ENCODE results near the gene C10orf143. TPM values are rescaled to one million over a fixed set of nuclear protein-coding genes. Genes with fewer than 3 reads are reported as not detected.

C10orf143 gene
- total and polyA plus RNA-seq, 2 experiments from 2014 or later: 0.76 to 5.4 TPM

DNA sequence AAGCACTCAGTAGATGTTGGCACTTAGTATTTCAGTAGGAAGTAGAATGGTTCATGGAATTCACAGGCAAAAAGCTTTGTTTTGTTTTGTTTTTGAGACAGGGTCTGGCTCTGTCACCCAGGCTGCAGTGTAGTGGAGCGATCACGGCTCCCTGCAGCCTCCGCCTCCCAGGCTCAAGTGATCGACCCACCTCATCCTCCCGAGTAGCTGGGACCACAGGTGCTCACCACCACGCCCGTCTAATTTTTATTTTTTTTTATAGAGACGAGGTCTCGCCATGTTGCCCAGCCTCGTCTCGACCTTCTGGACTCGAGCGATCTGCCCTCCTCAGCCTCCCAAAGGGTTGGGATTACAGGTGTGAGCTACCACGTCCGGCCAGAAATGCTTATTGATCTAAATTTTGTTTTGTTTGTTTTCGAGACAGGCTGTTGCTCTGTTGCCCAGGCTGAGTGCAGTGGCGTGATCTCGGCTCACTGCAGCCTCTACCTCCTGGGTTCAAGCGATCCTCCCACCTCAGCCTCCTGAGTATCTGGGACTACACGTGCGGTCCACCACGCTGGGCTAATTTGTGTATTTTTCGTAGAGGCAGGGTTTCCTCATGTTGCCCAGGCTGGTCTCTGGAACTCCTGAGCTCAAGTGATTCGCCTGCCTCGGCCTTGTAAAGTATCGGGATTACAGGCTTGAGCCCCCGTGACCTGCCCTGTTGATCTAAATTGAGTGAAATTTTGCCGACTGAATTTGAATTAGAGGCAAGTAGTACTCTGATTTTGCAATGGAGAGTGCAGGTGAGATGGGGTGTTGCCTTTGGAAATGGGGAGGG is 27.2 kb upstream of the C10orf143 start:
- no peak for DNase-seq
- Histone ChIP-seq H3K27me3 (replicated peaks; ENCODE audit: insufficient read depth) (no peaks in the 10 kb centered on the region), H3K9me3 (ENCODE audit: low read depth) (no peaks in the 10 kb centered on the region), H3K4me2 (ENCODE audit: unreplicated experiment) (peak overlapping the region; percentile 90), H3K27ac (peak overlapping the region; percentile 74), H4K20me1 (ENCODE audit: insufficient read depth) (peaks cover 7% of the 10 kb centered on the region; the same call in 1 of the 2 replicates), H3K9me2 (ENCODE audit: insufficient read depth) (no peaks in the 10 kb centered on the region), H2AFZ (no peak overlapping the region), H3K36me3 (ENCODE audit: low read depth) (peaks cover 6% of the 10 kb centered on the region; the same call in 1 of the 2 replicates), H3K4me1 (ENCODE audit: insufficient read depth) (peaks cover 24% of the 10 kb centered on the region), H3F3A (ENCODE audit: insufficient read depth) (no peaks in the 10 kb centered on the region), H3K79me2 (ENCODE audit: insufficient read depth) (peaks cover 65% of the 10 kb centered on the region), H3K9ac (peak overlapping the region; percentile 95), H3K4me3 (peak overlapping the region; percentile 87)
- in situ Hi-C loops (cut with MboI): no loop called here
- 90 to 91% methylated on average over 27 to 28 of the region's 28 CpGs for WGBS, 2 experiments (ENCODE audit: low coverage in 1 of 2, low lambda C conversion rate in 2 of 2, missing lambda C conversion rate in 2 of 2)
- TF ChIP-seq EZH2phosphoT487 (IDR thresholded peaks at IDR 0.05; ENCODE audit: insufficient read depth, low read depth) (no peak), EZH2 (IDR thresholded peaks at IDR 0.05; ENCODE audit: insufficient read depth, poor library complexity, severe bottlenecking) (no peak)

DNA sequence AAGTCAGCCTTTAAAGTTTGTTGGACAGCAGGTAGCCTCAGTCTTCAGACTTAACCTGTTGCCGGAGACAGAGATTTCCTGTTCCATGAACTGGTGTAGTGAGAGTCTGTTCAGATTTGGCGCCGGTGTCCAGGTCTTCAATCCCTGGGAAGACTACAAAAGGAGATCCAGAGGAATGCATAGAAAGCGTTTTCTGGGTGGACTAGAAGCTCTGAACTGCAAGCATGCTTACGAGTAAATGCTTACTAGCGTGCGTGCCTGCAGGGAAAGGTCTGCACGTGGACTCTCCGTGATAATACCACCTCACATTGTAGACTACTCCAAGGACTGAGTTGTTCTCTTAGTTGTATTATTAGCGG is 26.4 kb upstream of the C10orf143 start:
- Histone ChIP-seq H3K9ac (peak overlapping the region; percentile 95), H4K20me1 (ENCODE audit: insufficient read depth) (peaks cover 7% of the 10 kb centered on the region; the same call in 1 of the 2 replicates), H3F3A (ENCODE audit: insufficient read depth) (no peaks in the 10 kb centered on the region), H3K4me1 (ENCODE audit: insufficient read depth) (peaks cover 24% of the 10 kb centered on the region), H3K36me3 (ENCODE audit: low read depth) (peaks cover 6% of the 10 kb centered on the region; the same call in 1 of the 2 replicates), H3K4me3 (peak overlapping the region; percentile 87), H3K79me2 (ENCODE audit: insufficient read depth) (peaks cover 57% of the 10 kb centered on the region), H3K9me3 (ENCODE audit: low read depth) (no peaks in the 10 kb centered on the region), H3K9me2 (ENCODE audit: insufficient read depth) (no peaks in the 10 kb centered on the region), H2AFZ (peak overlapping the region; percentile 93), H3K27me3 (replicated peaks; ENCODE audit: insufficient read depth) (no peaks in the 10 kb centered on the region), H3K27ac (peak overlapping the region; percentile 74), H3K4me2 (ENCODE audit: unreplicated experiment) (peak overlapping the region; percentile 90)
- WGBS, 2 experiments (ENCODE audit: low coverage in 1 of 2, low lambda C conversion rate in 2 of 2, missing lambda C conversion rate in 2 of 2): 3% methylated on average over 10 of the region's 10 CpGs
- in situ Hi-C loops (cut with MboI): no loop called here
- TF ChIP-seq EZH2 (IDR thresholded peaks at IDR 0.05; ENCODE audit: insufficient read depth, poor library complexity, severe bottlenecking) (no peak), EZH2phosphoT487 (IDR thresholded peaks at IDR 0.05; ENCODE audit: insufficient read depth, low read depth) (no peak)
- peak; percentile 77 for DNase-seq

DNA sequence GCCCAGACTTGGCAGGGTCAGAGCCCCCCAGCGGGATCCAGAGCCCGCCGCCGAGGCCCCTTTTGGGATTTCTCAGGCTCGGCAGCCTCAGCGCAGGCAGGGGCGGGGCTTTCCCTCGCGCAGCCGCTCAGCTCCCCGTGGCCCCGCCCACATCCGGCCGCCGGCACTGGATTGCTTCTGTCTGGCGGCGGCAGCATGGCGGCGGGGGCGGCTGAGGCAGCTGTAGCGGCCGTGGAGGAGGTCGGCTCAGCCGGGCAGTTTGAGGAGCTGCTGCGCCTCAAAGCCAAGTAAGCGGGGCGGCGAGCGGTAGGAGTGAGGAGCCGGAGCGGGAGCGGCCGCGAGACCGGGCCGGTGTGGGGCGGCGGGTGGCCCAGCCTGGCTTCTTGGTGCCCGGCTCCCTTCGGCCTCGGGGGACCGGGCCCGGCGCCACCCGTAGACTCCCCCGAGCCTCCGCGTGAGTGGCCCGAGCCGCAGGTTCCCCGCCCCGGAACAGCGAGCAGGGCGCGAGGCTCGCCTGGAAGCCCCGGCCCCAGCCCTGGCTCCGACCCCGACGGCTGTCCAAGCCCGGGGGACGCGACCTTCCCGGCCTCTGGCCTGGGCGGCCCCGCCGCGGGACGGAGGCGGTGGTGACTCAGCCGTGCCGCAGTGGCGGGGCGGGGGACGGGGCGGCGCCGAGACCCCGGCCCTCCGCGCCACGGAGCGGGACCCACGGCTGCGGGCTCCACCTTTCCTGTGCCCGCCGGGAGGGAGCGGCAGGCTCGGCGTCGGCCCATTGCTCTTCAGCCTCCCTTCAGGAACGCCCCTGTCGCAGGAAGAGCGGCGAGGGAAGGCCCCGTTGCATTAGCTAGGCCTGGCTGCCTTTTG is 25.8 kb upstream of the C10orf143 start, which contains the start of gene GLRX3:
Gene GLRX3 (plus strand): TSS at position 166 of the 864 bp plus-strand sequence. CDS start 30 bp downstream, at position 196.
- Histone ChIP-seq H3K9ac (peak within 1 kb of the TSS; percentile 95), H3K36me3 (ENCODE audit: low read depth) (peaks cover 5% of the 10 kb centered on the region; the same call in 1 of the 2 replicates), H3K4me3 (peak within 1 kb of the TSS; percentile 87), H3K4me1 (ENCODE audit: insufficient read depth) (peaks cover 24% of the 10 kb centered on the region), H4K20me1 (ENCODE audit: insufficient read depth) (peaks cover 7% of the 10 kb centered on the region; the same call in 1 of the 2 replicates), H3K4me2 (ENCODE audit: unreplicated experiment) (peak within 1 kb of the TSS; percentile 90), H3F3A (ENCODE audit: insufficient read depth) (no peaks in the 10 kb centered on the region), H3K79me2 (ENCODE audit: insufficient read depth) (peaks cover 51% of the 10 kb centered on the region), H3K27me3 (replicated peaks; ENCODE audit: insufficient read depth) (no peaks in the 10 kb centered on the region), H2AFZ (peak within 1 kb of the TSS; percentile 93), H3K27ac (peak within 1 kb of the TSS; percentile 74), H3K9me2 (ENCODE audit: insufficient read depth) (no peaks in the 10 kb centered on the region), H3K9me3 (ENCODE audit: low read depth) (no peaks in the 10 kb centered on the region)
- TF ChIP-seq EZH2 (IDR thresholded peaks at IDR 0.05; ENCODE audit: insufficient read depth, poor library complexity, severe bottlenecking) (no peak), EZH2phosphoT487 (IDR thresholded peaks at IDR 0.05; ENCODE audit: insufficient read depth, low read depth) (no peak)
- 1 to 2% methylated on average over 46 to 71 of the region's 96 CpGs for WGBS, 2 experiments (ENCODE audit: low coverage in 1 of 2, low lambda C conversion rate in 2 of 2, missing lambda C conversion rate in 2 of 2)
- DNase-seq: peak; percentile 96
- in situ Hi-C loops (cut with MboI): no loop called here

- TF ChIP-seq EZH2 (IDR thresholded peaks at IDR 0.05; ENCODE audit: insufficient read depth, poor library complexity, severe bottlenecking): no peak
- no peak for TF ChIP-seq EZH2phosphoT487 (IDR thresholded peaks at IDR 0.05; ENCODE audit: insufficient read depth, low read depth)
- H3K4me2 ChIP-seq (ENCODE audit: unreplicated experiment): peak overlapping the region; percentile 90
- 13 to 14% methylated on average over 13 to 16 of the region's 17 CpGs for WGBS, 2 experiments (ENCODE audit: low coverage in 1 of 2, low lambda C conversion rate in 2 of 2, missing lambda C conversion rate in 2 of 2)
- H3K4me3 ChIP-seq: peak overlapping the region; percentile 87
- in situ Hi-C loops (cut with MboI): no loop called here
- H3K4me1 ChIP-seq (ENCODE audit: insufficient read depth): peaks cover 24% of the 10 kb centered on the region
- no peaks in the 10 kb centered on the region for H3K9me2 ChIP-seq (ENCODE audit: insufficient read depth)
- H3F3A ChIP-seq (ENCODE audit: insufficient read depth): no peaks in the 10 kb centered on the region
- peak overlapping the region; percentile 95 for H3K9ac ChIP-seq
- H3K27me3 ChIP-seq (replicated peaks; ENCODE audit: insufficient read depth): no peaks in the 10 kb centered on the region
- H3K9me3 ChIP-seq (ENCODE audit: low read depth): no peaks in the 10 kb centered on the region
- peak overlapping the region; percentile 93 for H2AFZ ChIP-seq
- no peak for DNase-seq
- no peaks in the 10 kb centered on the region for H3K36me3 ChIP-seq (ENCODE audit: low read depth)
- H3K27ac ChIP-seq: peak overlapping the region; percentile 74
- H4K20me1 ChIP-seq (ENCODE audit: insufficient read depth): peaks cover 7% of the 10 kb centered on the region; the same call in 1 of the 2 replicates
- H3K79me2 ChIP-seq (ENCODE audit: insufficient read depth): peaks cover 44% of the 10 kb centered on the region
Observed at GRCh38 chr10:130135676-130136225, 25.1 kb upstream of the C10orf143 start.

Data from GM23248 (cell line).